DOHH2 (cell line): ENCODE measurements around the gene CD3G.
A peak's percentile ranks its signal among the peaks of the same experiment; 100 is the strongest.
"Not testable (repeated sequence)": the region's sequence is repeated elsewhere in the genome, so short reads cannot be mapped to it uniquely, and the experiment has no call there.

Source experiments
- H3F3A ChIP-seq: fragments of 200-600 bp; sonication (generic), shearing (Covaris generic); 2 replicates; pipeline ENCODE4 v1.6.0; 2016; ENCODE audit warnings: antibody characterized with exemption, mild to moderate bottlenecking; ENCODE audit not compliant: control insufficient read depth, insufficient read depth
- H3K27ac ChIP-seq: fragments of 200-600 bp; sonication (generic); 2 replicates; pipeline ENCODE4 v1.5.1; 2014; ENCODE audit warnings: low read depth, mild to moderate bottlenecking, low read length, moderate library complexity
- H3K27me3 ChIP-seq: fragments of 200-600 bp; sonication (generic); 2 replicates; pipeline ENCODE4 v1.6.1; 2014; ENCODE audit warnings: mild to moderate bottlenecking, low read length, mixed read lengths; ENCODE audit not compliant: control insufficient read depth
- H3K36me3 ChIP-seq: fragments of 200-600 bp; sonication (generic); 2 replicates; pipeline ENCODE4 v1.6.1; 2014; ENCODE audit warnings: mild to moderate bottlenecking, low read length, moderate library complexity, mixed read lengths; ENCODE audit not compliant: control insufficient read depth
- H3K4me1 ChIP-seq: fragments of 200-600 bp; sonication (generic); 2 replicates; pipeline ENCODE4 v1.6.1; 2014; ENCODE audit warnings: mild to moderate bottlenecking, low read length, mixed read lengths; ENCODE audit not compliant: control insufficient read depth
- H3K4me2 ChIP-seq: fragments of 200-600 bp; sonication (generic); 2 replicates; pipeline ENCODE4 v1.6.0; 2014; ENCODE audit warnings: mild to moderate bottlenecking, low read length, moderate library complexity
- H3K4me3 ChIP-seq: fragments of 200-600 bp; sonication (generic); 2 replicates; pipeline ENCODE4 v1.5.1; 2014; ENCODE audit warnings: mild to moderate bottlenecking, low read length, mixed read lengths
- H3K79me2 ChIP-seq: fragments of 200-600 bp; sonication (generic); 2 replicates; pipeline ENCODE4 v1.6.1; 2014; ENCODE audit warnings: mild to moderate bottlenecking, low read length, mixed read lengths; ENCODE audit not compliant: control insufficient read depth
- H3K9me2 ChIP-seq: fragments of 200-600 bp; sonication (generic); replicated peaks from 2 replicates; pipeline ENCODE4 v1.6.1; 2014; ENCODE audit warnings: mild to moderate bottlenecking, low read length, mixed read lengths; ENCODE audit not compliant: control insufficient read depth
- H3K9me3 ChIP-seq: fragments of 200-600 bp; sonication (generic); 2 replicates; pipeline ENCODE4 v1.6.1; 2014; ENCODE audit warnings: antibody characterized with exemption, low read length, mixed read lengths; ENCODE audit not compliant: control insufficient read depth, insufficient read depth
- H4K20me1 ChIP-seq: fragments of 200-600 bp; sonication (generic); 2 replicates; pipeline ENCODE4 v1.6.0; 2014; ENCODE audit warnings: low read depth, mild to moderate bottlenecking, antibody characterized with exemption, low read length, moderate library complexity; ENCODE audit not compliant: control insufficient read depth, insufficient read depth
- EZH2phosphoT487 ChIP-seq: fragments of 200-600 bp; sonication (generic); IDR thresholded peaks from 2 replicates; pipeline ENCODE4 v1.6.1; 2017; ENCODE audit warnings: borderline replicate concordance, mild to moderate bottlenecking, antibody characterized with exemption, low read length, moderate library complexity, mixed read lengths
- TF ChIP-seq, protein P1 (sequence below): fragments of 200-600 bp; sonication (generic); IDR thresholded peaks from one replicate; pipeline ENCODE4 v1.5.1; 2014; ENCODE audit warnings: antibody characterized with exemption, mild to moderate bottlenecking, low read depth, low read length; ENCODE audit not compliant: poor library complexity, severe bottlenecking

The CD3G gene

DNA sequence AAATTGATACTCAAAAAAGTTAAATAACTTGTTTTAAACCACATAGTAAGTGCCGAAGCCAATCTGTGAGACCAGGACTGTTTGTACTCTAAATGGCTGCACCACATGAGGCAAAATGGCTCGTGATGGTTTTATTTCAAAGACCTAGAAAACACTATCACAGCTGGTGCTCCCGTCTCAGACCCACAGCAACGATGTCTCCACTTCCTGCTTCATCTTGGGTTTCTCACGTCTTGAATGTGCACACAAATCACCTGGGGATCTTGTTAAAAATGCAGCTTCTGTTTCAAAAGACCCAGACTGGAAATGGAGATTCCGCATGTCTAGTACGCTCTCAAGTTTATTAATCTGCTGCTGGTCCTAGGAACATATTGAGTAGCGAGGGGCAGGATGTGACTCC is 38.4 kb upstream of the CD3G start:
- no peak overlapping the region for H3K27ac ChIP-seq

DNA sequence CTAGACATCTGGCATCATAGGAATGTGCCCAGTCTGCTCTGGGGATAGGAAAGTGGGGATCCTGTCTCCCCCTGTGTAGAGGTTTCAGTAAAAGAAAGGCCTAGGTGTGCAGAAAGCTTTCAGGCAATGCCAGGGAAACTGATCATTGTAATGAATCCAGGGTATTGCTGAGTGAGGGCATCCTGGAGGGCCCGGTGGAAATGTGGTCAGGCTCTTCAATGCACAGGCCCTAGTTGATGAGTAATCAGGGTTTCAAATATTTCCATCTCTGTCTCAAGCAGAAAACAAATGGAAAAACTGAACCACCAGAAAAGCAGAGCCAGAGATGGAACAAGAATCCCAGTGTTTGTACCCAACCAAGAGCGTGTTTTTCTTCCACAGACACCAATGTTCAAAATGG is 37.6 kb upstream of the CD3G start:
- TF ChIP-seq, protein P1, sequence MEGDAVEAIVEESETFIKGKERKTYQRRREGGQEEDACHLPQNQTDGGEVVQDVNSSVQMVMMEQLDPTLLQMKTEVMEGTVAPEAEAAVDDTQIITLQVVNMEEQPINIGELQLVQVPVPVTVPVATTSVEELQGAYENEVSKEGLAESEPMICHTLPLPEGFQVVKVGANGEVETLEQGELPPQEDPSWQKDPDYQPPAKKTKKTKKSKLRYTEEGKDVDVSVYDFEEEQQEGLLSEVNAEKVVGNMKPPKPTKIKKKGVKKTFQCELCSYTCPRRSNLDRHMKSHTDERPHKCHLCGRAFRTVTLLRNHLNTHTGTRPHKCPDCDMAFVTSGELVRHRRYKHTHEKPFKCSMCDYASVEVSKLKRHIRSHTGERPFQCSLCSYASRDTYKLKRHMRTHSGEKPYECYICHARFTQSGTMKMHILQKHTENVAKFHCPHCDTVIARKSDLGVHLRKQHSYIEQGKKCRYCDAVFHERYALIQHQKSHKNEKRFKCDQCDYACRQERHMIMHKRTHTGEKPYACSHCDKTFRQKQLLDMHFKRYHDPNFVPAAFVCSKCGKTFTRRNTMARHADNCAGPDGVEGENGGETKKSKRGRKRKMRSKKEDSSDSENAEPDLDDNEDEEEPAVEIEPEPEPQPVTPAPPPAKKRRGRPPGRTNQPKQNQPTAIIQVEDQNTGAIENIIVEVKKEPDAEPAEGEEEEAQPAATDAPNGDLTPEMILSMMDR = no peak
- no peak for TF ChIP-seq EZH2phosphoT487
- no peaks in the 10 kb centered on the region for H3K79me2 ChIP-seq

More for the DNA sequence above, 38.4 kb upstream of the CD3G start:
- Histone ChIP-seq H3K4me3 (no peak overlapping the region), H3K9me3 (no peaks in the 10 kb centered on the region), H3K9me2 (no peaks in the 10 kb centered on the region), H3K4me2 (peak overlapping the region; percentile 24), H3K4me1 (peaks cover 27% of the 10 kb centered on the region), H3K79me2 (no peaks in the 10 kb centered on the region), H3K36me3 (no peaks in the 10 kb centered on the region), H3K27me3 (no peaks in the 10 kb centered on the region), H3F3A (peaks cover 3% of the 10 kb centered on the region; the same call in 1 of the 2 replicates), H4K20me1 (no peaks in the 10 kb centered on the region)
- TF ChIP-seq, protein P1 = no peak
- no peak for TF ChIP-seq EZH2phosphoT487

GRCh38 chr11:118308995-118309528 is 35.1 kb upstream of the CD3G start:
- not testable (repeated sequence) for H3K4me2 ChIP-seq, H3K79me2 ChIP-seq, H3K27me3 ChIP-seq, H3K36me3 ChIP-seq, H3K27ac ChIP-seq, H3K4me3 ChIP-seq, H3K9me2 ChIP-seq, H4K20me1 ChIP-seq, H3K9me3 ChIP-seq
- H3F3A ChIP-seq = peaks cover 25% of the 10 kb centered on the region
- H3K4me1 ChIP-seq = peaks cover 59% of the 10 kb centered on the region

More for the DNA sequence above, 37.6 kb upstream of the CD3G start:
- Histone ChIP-seq H3K9me3 (no peaks in the 10 kb centered on the region), H3K4me2 (no peak overlapping the region), H3K9me2 (no peaks in the 10 kb centered on the region), H4K20me1 (no peaks in the 10 kb centered on the region), H3K4me1 (peaks cover 35% of the 10 kb centered on the region), H3K27ac (no peak overlapping the region), H3K27me3 (no peaks in the 10 kb centered on the region), H3K4me3 (no peak overlapping the region), H3K36me3 (no peaks in the 10 kb centered on the region), H3F3A (peaks cover 8% of the 10 kb centered on the region; the same call in 1 of the 2 replicates)

GRCh38 chr11:118310271-118310670 is 33.9 kb upstream of the CD3G start:
- H3K4me1 ChIP-seq = peaks cover 59% of the 10 kb centered on the region
- H3K27me3 ChIP-seq = no peaks in the 10 kb centered on the region
- H3K27ac ChIP-seq = no peak overlapping the region
- H3F3A ChIP-seq = peaks cover 30% of the 10 kb centered on the region
- no peaks in the 10 kb centered on the region for H3K9me2 ChIP-seq
- peaks cover 6% of the 10 kb centered on the region; the same call in 1 of the 2 replicates for H3K79me2 ChIP-seq
- H3K4me2 ChIP-seq = no peak overlapping the region
- H3K9me3 ChIP-seq = no peaks in the 10 kb centered on the region
- H3K4me3 ChIP-seq = no peak overlapping the region
- no peaks in the 10 kb centered on the region for H3K36me3 ChIP-seq
- H4K20me1 ChIP-seq = no peaks in the 10 kb centered on the region
- no peak for TF ChIP-seq EZH2phosphoT487
- TF ChIP-seq, protein P1 = no peak
